Subcutaneous adipose tissue (tissue), 4 donors: ENCODE measurements around the gene TMIGD2. TPM values are rescaled to one million over a fixed set of nuclear protein-coding genes. Genes with fewer than 3 reads are reported as not detected.

Source experiments
- total RNA-seq, 4 donors: library from RNA; depleted of rRNA; stranded (reverse); fragments of >200 nt; gene quantifications; one replicate each; pipeline ENCODE4 v1.1.0, GENCODE V29; 2016
- TF ChIP-seq, protein P1 (sequence below): fragments of 450-650 bp; IDR thresholded peaks from one replicate; pipeline ENCODE4 v1.5.1; 2016; ENCODE audit warnings: low read depth, mild to moderate bottlenecking, control low read depth, antibody characterized with exemption, moderate library complexity

Gene TMIGD2
- total RNA-seq, 4 donors from 2014 or later: 0.34 TPM; not detected in 3

DNA sequence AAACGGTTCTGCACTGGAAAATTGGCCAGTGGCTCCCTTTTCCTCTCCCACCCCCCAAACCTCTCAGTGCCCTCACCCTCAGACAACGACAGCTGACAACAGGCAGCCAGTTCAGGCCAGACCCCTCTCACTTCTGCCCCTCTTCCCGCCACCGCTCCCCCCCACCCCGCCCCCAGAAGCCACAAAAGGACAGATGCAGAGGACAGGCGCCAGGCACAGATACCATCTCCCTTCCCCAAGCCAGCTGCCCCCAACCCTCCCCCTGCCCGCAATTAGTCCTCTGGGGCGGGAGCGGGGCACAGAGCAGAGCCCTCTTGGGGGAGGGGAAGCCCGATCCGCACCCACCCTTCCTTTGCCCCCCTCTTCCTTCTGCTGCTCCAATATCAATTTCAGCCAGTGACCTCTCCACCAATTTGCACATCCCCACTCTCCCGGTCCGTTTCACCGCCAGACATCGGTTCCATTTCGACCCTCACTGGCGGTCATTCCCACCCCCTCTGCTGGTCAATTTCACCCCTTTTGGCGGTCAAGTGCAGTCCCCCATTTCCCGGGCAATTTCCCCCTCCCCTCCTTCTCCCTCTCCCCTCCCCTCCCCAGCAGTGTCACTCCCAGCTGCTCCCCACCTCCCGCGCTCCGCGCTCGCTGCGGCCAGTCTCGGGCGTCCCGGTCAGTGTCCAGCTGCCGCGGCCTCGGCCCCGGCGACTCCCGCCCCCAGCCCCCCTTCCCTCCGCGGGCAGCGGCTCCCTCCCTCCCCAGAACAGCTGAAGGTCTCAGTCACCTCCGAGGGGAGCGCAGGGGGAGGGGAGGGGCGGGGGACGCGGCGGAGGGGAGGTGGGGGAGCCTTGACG, 23.5 kb downstream of the TMIGD2 start, which contains the start of gene SHD:
SHD (plus strand) TSS at position 848 of the 848 bp plus-strand sequence. CDS start 798 bp downstream, outside the sequence.
- TF ChIP-seq, protein P1, sequence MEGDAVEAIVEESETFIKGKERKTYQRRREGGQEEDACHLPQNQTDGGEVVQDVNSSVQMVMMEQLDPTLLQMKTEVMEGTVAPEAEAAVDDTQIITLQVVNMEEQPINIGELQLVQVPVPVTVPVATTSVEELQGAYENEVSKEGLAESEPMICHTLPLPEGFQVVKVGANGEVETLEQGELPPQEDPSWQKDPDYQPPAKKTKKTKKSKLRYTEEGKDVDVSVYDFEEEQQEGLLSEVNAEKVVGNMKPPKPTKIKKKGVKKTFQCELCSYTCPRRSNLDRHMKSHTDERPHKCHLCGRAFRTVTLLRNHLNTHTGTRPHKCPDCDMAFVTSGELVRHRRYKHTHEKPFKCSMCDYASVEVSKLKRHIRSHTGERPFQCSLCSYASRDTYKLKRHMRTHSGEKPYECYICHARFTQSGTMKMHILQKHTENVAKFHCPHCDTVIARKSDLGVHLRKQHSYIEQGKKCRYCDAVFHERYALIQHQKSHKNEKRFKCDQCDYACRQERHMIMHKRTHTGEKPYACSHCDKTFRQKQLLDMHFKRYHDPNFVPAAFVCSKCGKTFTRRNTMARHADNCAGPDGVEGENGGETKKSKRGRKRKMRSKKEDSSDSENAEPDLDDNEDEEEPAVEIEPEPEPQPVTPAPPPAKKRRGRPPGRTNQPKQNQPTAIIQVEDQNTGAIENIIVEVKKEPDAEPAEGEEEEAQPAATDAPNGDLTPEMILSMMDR: no peak

DNA sequence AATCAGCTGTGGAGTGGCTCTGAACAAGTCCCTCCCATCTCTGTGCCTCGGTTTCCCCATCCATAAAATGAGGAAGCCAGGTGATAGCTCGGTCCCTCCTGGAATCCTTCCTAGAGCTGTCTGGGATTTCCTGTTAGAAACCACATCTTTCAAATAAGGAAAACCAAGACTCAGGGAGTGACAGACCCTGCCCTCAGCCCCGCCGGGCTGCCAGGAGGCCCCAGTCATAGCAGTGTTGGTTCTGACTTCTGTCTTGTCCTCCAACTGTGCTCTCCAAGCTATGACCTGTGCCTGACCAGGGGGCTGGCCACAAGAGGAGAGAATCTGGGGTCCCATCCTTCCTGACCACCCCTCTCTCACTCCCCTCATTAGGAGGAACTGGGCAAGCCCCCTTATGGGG, 24.2 kb downstream of the TMIGD2 start:
- TF ChIP-seq, protein P1: no peak

DNA sequence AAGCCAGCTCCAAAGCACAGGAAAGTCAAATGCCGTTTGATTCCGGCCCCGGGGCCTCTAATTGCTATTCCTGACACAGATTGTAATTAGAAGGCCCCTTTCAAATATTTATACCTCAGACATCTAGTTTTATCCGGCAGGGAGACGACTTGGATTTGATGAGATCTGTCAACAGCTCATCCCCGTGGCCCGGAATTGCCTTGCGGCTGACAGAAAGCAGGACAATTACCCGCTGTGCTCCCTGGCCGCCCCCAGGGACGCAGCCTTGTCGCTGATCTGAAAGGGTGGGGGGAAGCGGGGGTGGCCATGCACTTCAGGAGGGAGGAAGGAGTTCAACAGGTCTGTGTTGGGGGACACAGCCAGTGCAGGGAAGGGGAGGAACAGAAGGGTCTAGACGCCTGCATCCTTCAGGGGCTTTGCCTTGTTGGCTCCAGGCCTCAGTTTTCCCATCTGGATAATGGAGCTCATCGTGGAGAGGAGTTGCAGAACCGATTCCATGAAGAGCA, 24.9 kb downstream of the TMIGD2 start:
- TF ChIP-seq, protein P1: no peak

DNA sequence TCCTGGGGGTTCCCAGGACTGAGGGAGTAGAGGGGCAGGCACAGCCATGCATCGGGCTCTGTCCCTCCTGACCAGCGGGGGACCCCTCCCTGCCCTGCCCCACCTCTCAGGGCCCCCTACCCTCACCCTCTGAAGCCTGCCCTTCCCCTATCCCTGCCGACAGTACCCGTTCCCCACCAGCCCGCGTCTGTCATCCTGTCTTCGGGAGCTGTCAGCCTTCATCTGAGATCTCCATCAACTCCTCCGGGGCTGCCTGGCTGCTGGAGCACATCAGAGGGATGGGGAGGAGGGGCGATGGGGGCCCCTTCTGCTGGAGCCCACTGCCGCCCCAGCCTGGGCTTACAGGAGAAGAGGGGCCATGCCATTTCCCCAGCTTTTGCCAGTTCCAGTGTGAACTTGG, 29.3 kb downstream of the TMIGD2 start:
- TF ChIP-seq, protein P1: no peak

DNA sequence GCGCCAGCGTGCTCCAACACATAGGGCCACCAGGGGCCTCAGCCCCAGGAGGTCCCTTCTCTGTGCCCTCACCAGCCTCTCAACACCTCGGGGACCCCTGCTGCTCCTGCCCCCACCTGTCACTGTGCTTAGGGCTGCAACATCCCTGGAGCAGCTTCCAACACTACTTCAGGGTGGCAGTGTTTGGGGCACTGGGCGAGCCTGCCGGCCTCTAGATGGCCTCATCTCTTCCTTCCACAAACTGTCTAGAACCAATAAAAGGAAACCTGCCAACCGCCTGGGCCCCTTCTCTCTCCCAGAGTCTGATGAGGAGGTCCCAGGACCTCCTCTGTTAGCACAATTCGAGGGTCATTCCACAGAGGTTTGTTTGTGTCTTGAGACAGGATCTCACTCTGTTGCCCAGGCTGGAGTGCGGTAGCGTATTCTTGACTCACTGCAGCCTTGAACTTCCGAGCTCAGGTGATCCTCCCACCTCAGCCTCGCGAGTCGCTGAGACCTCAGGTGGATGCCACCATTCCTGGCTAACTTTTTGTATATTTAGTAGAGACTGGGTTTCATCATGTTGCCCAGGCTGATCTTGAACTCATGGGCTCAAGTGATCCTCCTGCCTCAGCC, 33.3 kb downstream of the TMIGD2 start:
- TF ChIP-seq, protein P1: no peak

DNA sequence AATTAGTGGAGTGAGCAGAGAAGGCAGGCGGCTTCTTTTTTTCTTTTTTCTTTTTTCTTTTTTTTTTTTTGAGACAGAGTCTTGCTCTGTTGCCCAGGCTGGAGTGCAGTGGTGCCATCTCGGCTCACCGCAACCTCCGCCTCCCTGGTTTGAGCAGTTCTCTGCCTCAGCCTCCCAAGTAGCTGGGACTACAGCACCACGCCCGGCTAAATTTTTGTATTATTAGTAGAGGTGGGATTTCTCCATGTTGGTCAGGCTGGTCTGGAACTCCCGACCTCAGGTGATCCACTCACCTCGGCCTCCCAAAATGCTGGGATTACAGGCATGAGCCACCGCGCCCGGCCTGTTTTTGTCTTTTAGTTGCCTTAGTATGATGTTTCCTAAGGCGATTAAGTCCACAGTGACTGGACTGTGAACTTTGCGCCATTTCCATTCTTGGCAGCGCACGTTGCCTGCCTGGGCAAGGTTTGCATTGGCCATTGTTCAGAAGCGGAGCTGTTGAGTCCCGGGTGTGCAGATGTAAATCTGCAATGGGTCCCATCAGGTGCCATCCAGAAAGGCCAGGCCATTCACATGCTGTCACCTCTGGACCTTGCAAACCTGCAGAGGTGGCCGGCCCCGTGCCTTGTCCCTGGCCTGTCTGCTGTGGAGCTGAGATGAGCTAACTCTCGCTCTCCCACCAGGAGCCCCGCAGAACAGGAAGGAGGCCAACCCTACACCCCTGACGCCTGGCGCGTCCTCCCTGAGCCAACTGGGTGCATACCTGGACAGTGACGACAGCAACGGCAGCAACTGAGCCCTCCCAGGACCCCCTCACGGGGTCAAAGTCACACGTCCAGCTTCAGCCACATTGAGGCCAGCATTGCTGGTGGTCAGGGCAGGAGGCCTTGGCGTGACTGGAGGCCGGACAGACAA, 34.0 kb downstream of the TMIGD2 start:
- TF ChIP-seq, protein P1: no peak
